H1 (cell line): Measurements from ENCODE around the gene FHL2. TPM values are rescaled to one million over a fixed set of nuclear protein-coding genes. Genes with fewer than 3 reads are reported as not detected.

Source experiments
- CTCF ChIA-PET: fragments of 300-600 bp; sonication (Branson Sonifier 250); formaldehyde crosslinking; loops from one replicate; lab custom pipeline; 2021; ENCODE audit not compliant: partially characterized antibody; lab: Charles Lee
- POLR2A ChIA-PET: fragments of 300-600 bp; sonication (Branson Sonifier 250); formaldehyde crosslinking; loops from one replicate; lab custom pipeline; 2021; ENCODE audit warnings: inconsistent platforms; ENCODE audit not compliant: partially characterized antibody; lab: Charles Lee
- DNase-seq, 2 experiments: peaks; one replicate each; pipeline versions ENCODE4 v3.0.0 to v3.0.0-alpha.2; 2010 to 2022; ENCODE audit warnings: low spot score in 2 of 2, low read depth in 1 of 2, mixed read lengths in 1 of 2
- FAIRE-seq: peaks from 2 replicates; lab custom pipeline; 2011; peaks lifted over from hg19 to GRCh38; lab: Jason Lieb, UNC
- H2AFZ ChIP-seq: 2 replicates; pipeline ENCODE4 v1.8.1; 2012; ENCODE audit warnings: low read length, inconsistent platforms
- H2AK5ac ChIP-seq: 2 replicates; pipeline ENCODE4 v1.6.1; 2013; ENCODE audit warnings: low read depth, low read length
- H2BK120ac ChIP-seq: replicated peaks from 2 replicates; pipeline ENCODE3; 2013; ENCODE audit warnings: low read depth, low read length, inconsistent platforms
- H2BK12ac ChIP-seq: 2 replicates; pipeline ENCODE4 v1.6.1; 2013; ENCODE audit warnings: low read depth, low read length
- H2BK15ac ChIP-seq: 2 replicates; pipeline ENCODE4 v1.6.1; 2013; ENCODE audit warnings: low read length
- H2BK20ac ChIP-seq: 2 replicates; pipeline ENCODE4 v1.6.1; 2013; ENCODE audit warnings: low read length
- H2BK5ac ChIP-seq: 2 replicates; pipeline ENCODE4 v1.6.1; 2013; ENCODE audit warnings: low read depth, low read length
- H3K14ac ChIP-seq: 2 replicates; pipeline ENCODE4 v1.6.1; 2013; ENCODE audit warnings: inconsistent platforms; ENCODE audit not compliant: insufficient read length
- H3K18ac ChIP-seq: 2 replicates; pipeline ENCODE4 v1.6.1; 2013; ENCODE audit warnings: low read length; ENCODE audit errors: extremely low read depth
- H3K23ac ChIP-seq: 2 replicates; pipeline ENCODE4 v1.6.1; 2013; ENCODE audit warnings: inconsistent platforms; ENCODE audit not compliant: insufficient read length
- H3K23me2 ChIP-seq: 2 replicates; pipeline ENCODE4 v1.6.1; 2013; ENCODE audit warnings: low read depth, low read length
- H3K27ac ChIP-seq: 2 replicates; pipeline ENCODE4 v1.6.1; 2011; ENCODE audit warnings: low read depth, low read length, inconsistent platforms
- H3K27me3 ChIP-seq, 4 experiments: replicated peaks in 1 of 4; 1 replicate in 1 of 4; 2 replicates in 3 of 4; pipeline versions ENCODE4 v1.6.1 to v1.8.1; 2011 to 2013; ENCODE audit warnings: low read length in 3 of 4, mild to moderate bottlenecking in 3 of 4, inconsistent platforms in 2 of 4, mixed read lengths in 2 of 4, moderate library complexity in 1 of 4; ENCODE audit not compliant: control insufficient read depth in 3 of 4, insufficient read depth in 3 of 4; ENCODE audit errors: extremely low read depth in 1 of 4
- H3K36me3 ChIP-seq, 4 experiments: 2 replicates each; pipeline versions ENCODE4 v1.6.1 to v1.8.1; 2011 to 2013; ENCODE audit warnings: mild to moderate bottlenecking in 4 of 4, low read length in 3 of 4, moderate library complexity in 2 of 4, control low read depth in 1 of 4, inconsistent platforms in 1 of 4; ENCODE audit not compliant: insufficient read depth in 4 of 4, control insufficient read depth in 2 of 4
- H3K4ac ChIP-seq: replicated peaks from 2 replicates; pipeline ENCODE3; 2013; ENCODE audit warnings: low read length, low read depth, mixed read lengths, inconsistent platforms; ENCODE audit not compliant: insufficient read length
- H3K4me1 ChIP-seq, 4 experiments: replicated peaks in 1 of 4; 1 replicate in 1 of 4; 2 replicates in 3 of 4; pipeline versions ENCODE4 v1.6.1 to v1.8.1; 2011 to 2013; ENCODE audit warnings: low read length in 3 of 4, inconsistent platforms in 2 of 4, mixed read lengths in 1 of 4; ENCODE audit not compliant: insufficient read depth in 4 of 4, control insufficient read depth in 3 of 4
- H3K4me2 ChIP-seq, 2 experiments: 2 replicates each; pipeline versions ENCODE4 v1.6.1 to v1.8.1; 2011 to 2013; ENCODE audit warnings: low read depth in 2 of 2, low read length in 2 of 2, control low read depth in 1 of 2, inconsistent platforms in 1 of 2, mild to moderate bottlenecking in 1 of 2; ENCODE audit not compliant: insufficient read depth in 1 of 2
- H3K4me3 ChIP-seq, 4 experiments: fragments of 200-600, 300-600 bp in 1 of 4; sonication (generic), shearing (Covaris generic), sonication (Bioruptor Twin) in 1 of 4; 2 replicates each; pipeline versions ENCODE4 v1.5.1 to v1.8.1; 2011 to 2016; ENCODE audit warnings: low read length in 4 of 4, low read depth in 3 of 4, control low read depth in 2 of 4, inconsistent platforms in 2 of 4, mild to moderate bottlenecking in 2 of 4, mixed read lengths in 1 of 4, moderate library complexity in 1 of 4; ENCODE audit not compliant: insufficient read depth in 2 of 4; ENCODE audit errors: extremely low read depth in 1 of 4
- H3K56ac ChIP-seq: replicated peaks from 2 replicates; pipeline ENCODE3; 2013; ENCODE audit warnings: low read depth, mild to moderate bottlenecking, mixed read lengths, low read length, inconsistent platforms; ENCODE audit not compliant: insufficient read length
- H3K79me1 ChIP-seq: 2 replicates; pipeline ENCODE4 v1.6.1; 2013; ENCODE audit warnings: low read depth, low read length, control low read depth
- H3K79me2 ChIP-seq, 2 experiments: 2 replicates each; pipeline versions ENCODE4 v1.6.1 to v1.8.1; 2012 to 2013; ENCODE audit warnings: low read length in 2 of 2, mild to moderate bottlenecking in 2 of 2, inconsistent platforms in 1 of 2; ENCODE audit not compliant: insufficient read depth in 2 of 2, control insufficient read depth in 1 of 2
- H3K9ac ChIP-seq, 4 experiments: replicated peaks in 1 of 4; 1 replicate in 1 of 4; 2 replicates in 3 of 4; pipeline versions ENCODE4 v1.6.1 to v1.8.1; 2011 to 2013; ENCODE audit warnings: low read depth in 3 of 4, low read length in 3 of 4, control low read depth in 2 of 4, mild to moderate bottlenecking in 2 of 4, moderate library complexity in 2 of 4, inconsistent platforms in 1 of 4; ENCODE audit errors: extremely low read depth in 1 of 4
- H3K9me3 ChIP-seq, 2 experiments: 2 replicates each; pipeline versions ENCODE4 v1.6.1 to v1.8.1; 2012 to 2013; ENCODE audit warnings: mild to moderate bottlenecking in 2 of 2, moderate library complexity in 2 of 2, control low read depth in 1 of 2, inconsistent platforms in 1 of 2, low read depth in 1 of 2, low read length in 1 of 2, mixed read lengths in 1 of 2; ENCODE audit not compliant: insufficient read depth in 2 of 2
- H4K20me1 ChIP-seq, 2 experiments: replicated peaks in 1 of 2; 2 replicates each; pipeline versions ENCODE3 to v1.8.1; 2011 to 2013; ENCODE audit warnings: inconsistent platforms in 2 of 2, low read length in 2 of 2, mild to moderate bottlenecking in 1 of 2; ENCODE audit not compliant: insufficient read depth in 2 of 2, control insufficient read depth in 1 of 2
- H4K5ac ChIP-seq: 2 replicates; pipeline ENCODE4 v1.6.1; 2013; ENCODE audit warnings: low read length, low read depth, mixed read lengths, inconsistent platforms; ENCODE audit not compliant: insufficient read length
- H4K8ac ChIP-seq: 2 replicates; pipeline ENCODE4 v1.8.0; 2013; ENCODE audit warnings: mild to moderate bottlenecking, moderate library complexity, low read length, inconsistent platforms; ENCODE audit not compliant: insufficient read depth; ENCODE audit errors: extremely low read depth
- H4K91ac ChIP-seq: replicated peaks from 2 replicates; pipeline ENCODE3; 2013; ENCODE audit warnings: low read length, mixed read lengths, inconsistent platforms; ENCODE audit not compliant: insufficient read length
- CHD2 ChIP-seq: IDR thresholded peaks from 2 replicates; pipeline ENCODE4 v1.6.1; 2012; ENCODE audit warnings: low read length, improper control_type of control experiment
- GABPA ChIP-seq: IDR thresholded peaks from 2 replicates; pipeline ENCODE4 v1.6.1; 2011; ENCODE audit warnings: mild to moderate bottlenecking, low read length, moderate library complexity, borderline replicate concordance; ENCODE audit not compliant: insufficient read depth
- JUND ChIP-seq: IDR thresholded peaks from 2 replicates; pipeline ENCODE4 v1.6.1; 2011; ENCODE audit warnings: mild to moderate bottlenecking, improper control_type of control experiment, low read length
- KDM5A ChIP-seq: fragments of 200-600 bp; IDR thresholded peaks from 2 replicates; pipeline ENCODE4 v1.7.1; 2012; ENCODE audit warnings: mild to moderate bottlenecking, low read length, inconsistent platforms, mixed read lengths
- SIN3A ChIP-seq, 2 experiments: IDR thresholded peaks in 1 of 2; conservative IDR thresholded peaks in 1 of 2; 2 replicates each; pipeline ENCODE4 v1.6.1; 2011 to 2012; ENCODE audit warnings: low read length in 2 of 2, improper control_type of control experiment in 1 of 2, low read depth in 1 of 2, mild to moderate bottlenecking in 1 of 2
- SP2 ChIP-seq: IDR thresholded peaks from 2 replicates; pipeline ENCODE4 v1.6.1; 2012; ENCODE audit warnings: mild to moderate bottlenecking, low read length, inconsistent platforms
- WGBS, 2 experiments: shearing (Covaris generic) in 1 of 2; methylation state at CpG; one replicate each; pipeline versions ENCODE4 v1.1.6 to v1.1.7; 2013 to 2015; ENCODE audit warnings: low lambda C conversion rate in 2 of 2, mixed read lengths in 2 of 2, inconsistent platforms in 1 of 2, low coverage in 1 of 2, missing lambda C conversion rate in 1 of 2; ENCODE audit not compliant: insufficient replicate concordance in 2 of 2, insufficient coverage in 1 of 2, insufficient read length in 1 of 2; ENCODE audit errors: extremely low coverage in 1 of 2, missing lambda C conversion rate in 1 of 2; 5-methylcytosine and 5-hydroxymethylcytosine counted together
- polyA plus RNA-seq, 7 experiments: library from polyadenylated mRNA; depleted of rRNA in 3 of 7; stranded (reverse) in 5 of 7; unstranded in 2 of 7; fragments of >200 nt in 5 of 7; fragments of 200-250 nt in 2 of 7; gene quantifications; 1 replicate in 5 of 7; 2 replicates in 1 of 7; 4 replicates in 1 of 7; pipeline versions ENCODE4 v1.2.1 to v1.2.3, GENCODE V29; 2011 to 2013; ENCODE audit warnings: missing spikeins in 2 of 7, mixed read lengths in 2 of 7
- total RNA-seq: library from RNA; stranded (reverse); fragmentation: NEBNext Ultra II Directional; extraction: Animal tissue kit (Norgen Biotek cat#: 25700); gene quantifications from 2 replicates; pipeline ENCODE4 v1.2.1, GENCODE V29; 2021
- TF ChIP-seq, protein P1 (sequence below): IDR thresholded peaks from 2 replicates; pipeline ENCODE4 v1.6.1; 2012; ENCODE audit warnings: inconsistent platforms
- TF ChIP-seq, protein P2 (sequence below): IDR thresholded peaks from 2 replicates; pipeline ENCODE4 v1.6.1; 2012; ENCODE audit warnings: low read length, inconsistent platforms

Gene FHL2
- total and polyA plus RNA-seq, 2 of the 8 experiments (the other 6 are each of a cell fraction or from before 2014, with no cell fraction given) = 33.2 to 64.3 TPM

DNA sequence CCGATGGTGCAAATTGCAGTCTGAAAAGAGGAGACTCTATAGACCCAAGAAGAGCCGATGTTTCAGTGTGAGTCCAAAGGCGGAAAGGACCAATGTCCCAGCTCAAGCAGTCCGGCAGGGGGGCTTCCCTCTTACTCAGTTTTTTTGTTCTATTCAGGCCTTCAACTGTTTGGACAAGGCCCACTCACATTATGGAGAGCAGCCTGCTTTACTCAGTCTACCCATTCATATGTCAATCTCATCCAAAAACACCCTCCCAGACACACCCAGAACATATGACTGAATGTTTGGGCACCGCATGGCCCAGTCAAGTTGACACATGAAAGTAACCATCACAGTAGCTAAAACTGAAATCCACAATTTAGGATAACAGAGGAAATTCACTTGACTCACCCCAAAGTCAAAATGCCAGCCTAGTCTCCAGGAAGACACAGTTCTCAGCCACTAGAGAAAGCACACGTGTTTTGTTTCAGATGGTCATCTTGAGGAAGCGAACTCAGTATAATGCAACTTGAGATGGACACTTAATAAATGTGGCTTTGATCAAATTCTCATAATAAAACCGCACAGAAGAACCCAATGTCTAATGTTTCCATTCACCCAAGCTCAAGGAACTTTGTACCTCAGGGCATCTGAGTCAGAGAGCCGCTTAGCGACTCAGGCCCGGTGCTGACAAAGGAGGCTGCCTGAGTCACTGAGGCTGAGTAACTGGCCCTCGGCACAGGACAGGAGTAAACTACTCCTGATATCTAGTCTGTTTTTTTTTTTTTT, 2.4 kb downstream of the FHL2 start:
- 92% methylated on average over 12 of the region's 12 CpGs; no CpG with 5 or more reads in 1 of the 2 experiments for WGBS, 2 experiments
- H3K9ac ChIP-seq = no peak overlapping the region
- H2BK20ac ChIP-seq = no peak overlapping the region

More for the DNA sequence above, 2.4 kb downstream of the FHL2 start:
- H3K36me3 ChIP-seq = no peaks in the 10 kb centered on the region; a peak in 1 of 8 replicates
- H3K18ac ChIP-seq = no peak overlapping the region
- no peak overlapping the region; a peak in 1 of 4 replicates for H3K4me2 ChIP-seq
- peaks cover 0 to 1% of the 10 kb centered on the region in 2 experiments for H4K20me1 ChIP-seq
- no peak overlapping the region for H4K8ac ChIP-seq
- H2AK5ac ChIP-seq = no peak overlapping the region
- no peak overlapping the region for H4K5ac ChIP-seq
- DNase-seq (no peak), FAIRE-seq (no peak)
- no peak overlapping the region for H2BK5ac ChIP-seq
- H2AFZ ChIP-seq = no peak overlapping the region
- no peak overlapping the region for H3K27ac ChIP-seq
- no peak overlapping the region for H3K56ac ChIP-seq
- H3K23me2 ChIP-seq = peaks cover 4% of the 10 kb centered on the region; the same call in 1 of the 2 replicates
- H3K23ac ChIP-seq = no peak overlapping the region
- H3K79me1 ChIP-seq = peaks cover 8% of the 10 kb centered on the region
- H2BK15ac ChIP-seq = no peak overlapping the region
- H3K9me3 ChIP-seq = peaks cover 5 to 6% of the 10 kb centered on the region in 2 experiments; a peak in 1 of 4 replicates
- no peak overlapping the region for H3K4ac ChIP-seq
- H3K79me2 ChIP-seq = peaks cover 0 to 59% of the 10 kb centered on the region in 2 experiments; a peak in 2 of 4 replicates
- H3K27me3 ChIP-seq = peaks cover 7 to 17% (median 13%) of the 10 kb centered on the region in 4 experiments
- H3K4me3 ChIP-seq = no peak overlapping the region
- H3K14ac ChIP-seq = no peak overlapping the region
- CTCF ChIA-PET = interaction anchor here (2.7 kb wide), 1 partner anchor 29 kb away, joined by 10 read pairs; no protein-coding TSS in a partner anchor
- TF ChIP-seq SIN3A (conservative IDR thresholded peaks at IDR 0.05 in 1 of 2, IDR thresholded peaks at IDR 0.05 in 1 of 2; ENCODE audit: low read depth in 1 of 2, low read length in 2 of 2) (no peak), JUND (no peak), SP2 (no peak), KDM5A (no peak), GABPA (no peak), CHD2 (no peak)
- TF ChIP-seq, protein P1, sequence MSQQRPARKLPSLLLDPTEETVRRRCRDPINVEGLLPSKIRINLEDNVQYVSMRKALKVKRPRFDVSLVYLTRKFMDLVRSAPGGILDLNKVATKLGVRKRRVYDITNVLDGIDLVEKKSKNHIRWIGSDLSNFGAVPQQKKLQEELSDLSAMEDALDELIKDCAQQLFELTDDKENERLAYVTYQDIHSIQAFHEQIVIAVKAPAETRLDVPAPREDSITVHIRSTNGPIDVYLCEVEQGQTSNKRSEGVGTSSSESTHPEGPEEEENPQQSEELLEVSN = no peak
- TF ChIP-seq, protein P2, sequence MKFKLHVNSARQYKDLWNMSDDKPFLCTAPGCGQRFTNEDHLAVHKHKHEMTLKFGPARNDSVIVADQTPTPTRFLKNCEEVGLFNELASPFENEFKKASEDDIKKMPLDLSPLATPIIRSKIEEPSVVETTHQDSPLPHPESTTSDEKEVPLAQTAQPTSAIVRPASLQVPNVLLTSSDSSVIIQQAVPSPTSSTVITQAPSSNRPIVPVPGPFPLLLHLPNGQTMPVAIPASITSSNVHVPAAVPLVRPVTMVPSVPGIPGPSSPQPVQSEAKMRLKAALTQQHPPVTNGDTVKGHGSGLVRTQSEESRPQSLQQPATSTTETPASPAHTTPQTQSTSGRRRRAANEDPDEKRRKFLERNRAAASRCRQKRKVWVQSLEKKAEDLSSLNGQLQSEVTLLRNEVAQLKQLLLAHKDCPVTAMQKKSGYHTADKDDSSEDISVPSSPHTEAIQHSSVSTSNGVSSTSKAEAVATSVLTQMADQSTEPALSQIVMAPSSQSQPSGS = no peak
- no peak overlapping the region for H4K91ac ChIP-seq
- no peak overlapping the region for H2BK120ac ChIP-seq
- no peak overlapping the region for H2BK12ac ChIP-seq
- peaks cover 0 to 5% (median 2%) of the 10 kb centered on the region in 4 experiments; a peak in 5 of 7 replicates for H3K4me1 ChIP-seq
- POLR2A ChIA-PET = interaction anchor here (0.9 to 2.1 kb wide), 4 partner anchors 10 to 51 kb away, joined by 3 to 5 read pairs (median 4); no protein-coding TSS in a partner anchor
